DND-41 (cell line): ENCODE measurements around the gene DRGX.

Experiments used
- CTCF ChIP-seq: IDR thresholded peaks from 2 replicates; pipeline ENCODE4 v1.5.1; 2012; ENCODE audit warnings: borderline replicate concordance, low read length, moderate library complexity, mild to moderate bottlenecking; ENCODE audit not compliant: poor library complexity, severe bottlenecking; ENCODE audit errors: extremely low read depth
- EZH2 ChIP-seq: IDR thresholded peaks from 3 replicates; pipeline ENCODE4 v1.6.1; 2012; ENCODE audit warnings: borderline replicate concordance, low read depth, mild to moderate bottlenecking, moderate library complexity, low read length, inconsistent platforms; ENCODE audit not compliant: severe bottlenecking

- no peak for TF ChIP-seq EZH2
- no peak for TF ChIP-seq CTCF
These were observed 57.3 kb downstream of the DRGX start for GRCh38 chr10:49338604-49339003.
